ENCODE measurements around the gene SYT6.
"Not testable (repeated sequence)": the region's sequence is repeated elsewhere in the genome, so short reads cannot be mapped to it uniquely, and the experiment has no call there.

SYT6 gene

DNA sequence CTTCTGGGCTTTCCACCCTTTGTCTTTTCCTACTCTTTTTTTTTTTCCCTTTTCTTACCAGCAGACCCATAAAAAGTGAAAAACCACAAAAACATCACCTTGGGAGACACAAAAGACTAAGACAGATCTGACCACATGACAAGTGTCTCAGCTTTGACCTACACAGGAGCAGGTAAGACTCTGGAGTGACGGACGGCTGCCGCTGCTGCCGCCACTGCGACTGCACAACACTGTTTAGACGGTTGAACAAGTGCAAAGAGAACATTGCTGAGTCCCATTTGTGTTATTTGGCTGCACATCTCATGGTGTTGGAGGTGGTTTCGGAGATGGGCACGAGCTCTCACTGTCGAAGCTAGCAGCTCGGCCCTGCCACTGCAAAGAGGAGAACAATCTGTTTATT is 62.0 kb downstream of the SYT6 start:
- DNase-seq = no peak

- no peak for DNase-seq
These were observed 62.7 kb downstream of the SYT6 start for GRCh38 chr1:114090738-114091505.

DNA sequence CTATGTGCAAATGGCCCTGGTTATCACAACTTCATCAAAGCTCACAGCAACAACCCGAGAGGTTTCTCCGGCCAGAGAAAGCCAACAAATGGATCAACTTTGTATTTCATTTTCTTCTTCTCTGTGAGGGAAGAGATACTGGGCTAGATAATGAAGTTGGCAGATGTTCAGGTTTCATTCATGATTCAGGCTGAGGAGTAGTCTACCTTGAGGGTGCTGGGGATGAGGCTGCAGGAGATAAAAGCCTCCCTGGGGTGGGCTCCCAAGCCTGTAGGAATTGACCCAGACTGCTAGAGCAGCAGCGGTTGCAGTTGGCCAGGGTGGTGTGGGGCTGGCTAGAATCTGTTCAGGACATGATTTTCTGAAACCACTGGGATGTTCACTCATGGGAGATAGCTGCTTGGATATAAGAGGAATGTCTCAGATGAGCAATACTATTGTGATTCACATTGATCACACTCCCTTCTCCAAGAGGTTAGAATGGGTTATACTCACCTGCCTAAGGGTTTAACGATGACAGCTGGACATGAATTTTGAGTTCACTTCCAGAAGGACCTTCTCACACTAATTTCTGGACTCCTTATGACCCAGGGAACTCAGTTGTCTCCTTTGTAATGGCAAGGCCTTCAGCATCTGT is 64.0 kb downstream of the SYT6 start:
- no peak for DNase-seq

DNA sequence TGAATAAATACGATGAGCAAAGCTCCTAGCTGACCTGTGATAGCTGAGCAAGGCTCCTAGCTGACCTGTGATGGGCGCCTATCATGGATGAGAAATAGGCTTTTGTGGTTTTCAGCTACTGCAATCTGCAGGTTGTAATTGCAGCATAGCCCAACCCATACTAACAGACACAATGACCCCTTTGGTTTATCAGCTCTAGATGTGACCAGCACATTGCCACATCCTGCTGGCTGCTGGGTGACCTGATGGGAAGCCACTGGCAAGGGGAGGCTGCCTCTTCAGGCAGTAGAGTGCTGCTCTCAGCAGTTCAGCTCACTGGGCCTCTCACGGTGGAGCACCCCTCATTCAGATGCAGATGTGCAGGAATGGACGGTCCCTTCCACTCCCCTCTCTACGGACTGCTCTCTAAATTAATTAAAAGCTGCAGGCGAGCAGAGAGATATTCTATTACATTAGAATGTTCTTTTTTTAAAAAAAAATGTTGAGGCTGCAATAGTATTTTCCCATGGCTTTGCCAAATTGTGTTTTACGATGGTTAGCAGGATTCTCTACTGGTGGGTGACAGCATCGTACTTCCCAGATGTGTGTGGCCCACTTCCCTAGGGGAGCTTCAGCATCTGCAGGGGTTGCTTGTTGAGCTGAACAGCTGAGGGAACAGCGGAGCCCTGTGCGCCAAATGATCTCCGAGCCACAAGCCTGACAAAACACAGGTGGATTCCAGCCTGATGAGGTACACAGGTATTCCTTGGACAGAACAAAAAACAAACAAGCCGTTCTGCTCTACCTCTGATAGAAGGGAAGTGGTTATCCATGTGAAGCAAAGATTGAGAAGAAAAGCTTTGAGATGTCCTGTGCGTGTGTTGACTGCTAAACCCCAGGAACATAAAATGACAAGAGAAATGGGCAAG is 65.0 kb downstream of the SYT6 start:
- no peak for DNase-seq

- no peak for DNase-seq
These were observed 66.2 kb downstream of the SYT6 start for GRCh38 chr1:114087495-114087894.

DNA sequence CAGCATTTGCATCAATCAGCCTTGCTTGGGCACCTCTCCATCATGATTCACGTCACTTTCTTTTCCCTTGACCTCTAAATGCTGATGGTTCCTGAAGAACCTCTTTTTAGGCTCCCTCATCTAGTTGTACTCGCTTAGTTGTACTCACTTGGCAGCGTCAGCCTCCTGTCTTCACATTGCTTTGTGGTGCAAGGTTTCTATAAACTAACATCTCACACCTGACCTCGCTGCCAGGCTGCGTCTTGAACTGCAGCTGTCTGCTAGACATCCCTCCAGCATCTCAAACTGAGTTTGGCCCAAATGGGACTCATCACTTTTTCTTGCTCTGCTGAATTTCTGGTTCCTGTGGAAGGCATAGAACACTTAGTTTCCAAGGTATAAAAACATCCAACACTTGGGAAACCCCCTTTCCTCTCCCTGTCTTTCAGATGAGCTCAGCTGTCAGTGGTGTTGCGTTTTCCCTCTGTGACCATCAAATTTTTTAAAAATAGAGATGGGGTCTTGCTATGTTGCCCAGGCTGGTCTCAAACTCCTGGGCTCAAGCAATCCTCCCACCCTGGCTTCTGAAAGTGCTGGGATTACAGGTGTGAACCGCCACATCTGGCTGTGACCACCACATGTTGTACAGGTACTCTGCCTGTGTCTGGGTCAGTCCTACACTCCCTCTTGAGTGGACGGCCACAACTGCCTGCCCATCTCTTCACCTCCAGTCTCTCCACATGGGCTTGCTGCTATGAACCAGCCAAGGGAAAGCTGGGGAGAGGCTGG is 66.9 kb downstream of the SYT6 start:
- DNase-seq = no peak

- peak; percentile 24 for DNase-seq
These were observed 70.6 kb downstream of the SYT6 start for GRCh38 chr1:114082867-114083585.

- DNase-seq = no peak
These were observed 71.4 kb downstream of the SYT6 start for GRCh38 chr1:114082304-114082630.

DNA sequence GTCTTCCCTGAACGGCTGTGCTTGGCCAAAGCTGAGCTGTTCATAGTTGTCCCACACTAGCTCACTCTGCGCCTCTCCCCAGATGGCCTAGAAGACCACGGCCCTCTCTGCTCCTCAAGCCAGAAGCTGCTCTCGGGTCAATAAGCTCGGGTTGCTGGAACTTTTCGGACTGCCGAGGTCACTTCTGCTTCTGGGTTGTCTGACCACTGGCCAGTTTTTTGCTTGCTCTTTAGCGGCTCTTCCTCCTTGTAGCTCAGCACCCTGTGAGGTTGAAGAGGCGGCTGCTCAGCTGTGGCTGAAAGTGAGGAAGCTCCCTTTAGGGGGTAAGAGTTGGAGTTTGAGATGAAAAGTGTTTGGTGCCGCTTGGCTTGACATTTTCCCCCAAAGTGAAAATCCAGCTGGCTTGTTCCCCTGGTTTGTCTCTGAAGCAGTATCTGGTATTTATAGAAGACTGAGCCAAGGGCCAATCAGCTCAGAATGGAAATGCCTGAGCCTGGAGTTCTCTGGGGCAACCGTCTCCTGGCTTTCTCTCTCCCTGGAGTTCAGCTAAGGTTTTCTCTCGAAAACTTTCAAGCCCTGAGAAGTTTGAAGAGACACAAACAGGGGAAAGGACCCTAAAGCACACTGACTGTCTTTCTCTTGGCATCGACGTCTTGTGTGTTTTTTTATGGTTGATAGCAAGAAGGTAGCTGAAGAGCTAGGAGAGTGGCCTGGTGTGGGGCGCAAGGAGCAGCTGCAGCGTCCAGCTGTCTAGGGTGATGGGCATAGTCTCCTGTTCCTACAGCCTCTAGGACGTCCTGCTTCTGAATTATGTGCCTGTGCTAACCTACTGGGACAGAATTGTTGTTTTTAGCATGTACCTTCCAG is 72.0 kb downstream of the SYT6 start:
- DNase-seq = no peak

DNA sequence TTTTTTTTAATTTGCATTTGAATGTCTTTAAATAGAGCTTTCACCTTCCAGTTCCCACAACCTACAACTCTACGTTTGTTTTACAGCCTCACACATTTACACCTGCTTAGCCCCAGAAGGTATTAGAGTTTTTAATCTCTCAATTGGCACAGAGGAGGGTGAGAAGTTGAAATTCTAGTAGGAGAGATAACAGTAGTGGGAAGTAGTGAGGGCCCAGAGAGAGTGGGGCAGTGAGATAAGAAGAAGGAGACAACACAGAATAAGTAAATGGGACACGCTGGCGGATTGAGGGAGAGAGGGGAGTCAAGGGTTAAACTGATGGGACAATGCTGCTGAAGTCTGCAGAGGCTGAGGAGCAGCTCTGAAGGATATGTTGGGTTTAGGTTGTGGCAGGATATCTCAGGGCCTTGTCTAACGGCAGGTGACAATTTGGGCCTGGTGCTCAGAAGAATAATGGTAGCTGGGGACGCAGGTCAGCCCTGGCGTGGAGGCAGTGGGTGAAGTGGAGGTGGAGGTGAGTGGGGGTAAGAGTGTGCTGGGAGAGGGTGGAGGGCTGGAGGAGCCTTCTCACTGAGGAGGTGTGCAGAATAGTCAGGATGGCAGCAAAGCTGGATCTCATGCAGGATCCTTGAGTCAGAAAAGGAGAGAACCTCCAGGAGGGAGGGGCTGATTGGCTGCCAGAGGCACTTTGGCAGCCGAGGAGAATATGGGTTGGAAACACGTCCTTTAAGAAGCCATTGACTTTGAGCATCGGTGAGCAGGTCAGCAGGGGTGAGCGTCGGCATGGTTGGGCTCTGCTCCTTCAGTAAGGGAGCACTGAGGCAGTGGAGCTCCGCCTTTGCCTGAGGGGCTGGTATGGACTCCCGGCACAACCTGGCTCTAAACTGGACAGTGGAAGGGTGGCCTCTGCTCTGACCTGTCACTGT is 72.9 kb downstream of the SYT6 start:
- DNase-seq = no peak

DNA sequence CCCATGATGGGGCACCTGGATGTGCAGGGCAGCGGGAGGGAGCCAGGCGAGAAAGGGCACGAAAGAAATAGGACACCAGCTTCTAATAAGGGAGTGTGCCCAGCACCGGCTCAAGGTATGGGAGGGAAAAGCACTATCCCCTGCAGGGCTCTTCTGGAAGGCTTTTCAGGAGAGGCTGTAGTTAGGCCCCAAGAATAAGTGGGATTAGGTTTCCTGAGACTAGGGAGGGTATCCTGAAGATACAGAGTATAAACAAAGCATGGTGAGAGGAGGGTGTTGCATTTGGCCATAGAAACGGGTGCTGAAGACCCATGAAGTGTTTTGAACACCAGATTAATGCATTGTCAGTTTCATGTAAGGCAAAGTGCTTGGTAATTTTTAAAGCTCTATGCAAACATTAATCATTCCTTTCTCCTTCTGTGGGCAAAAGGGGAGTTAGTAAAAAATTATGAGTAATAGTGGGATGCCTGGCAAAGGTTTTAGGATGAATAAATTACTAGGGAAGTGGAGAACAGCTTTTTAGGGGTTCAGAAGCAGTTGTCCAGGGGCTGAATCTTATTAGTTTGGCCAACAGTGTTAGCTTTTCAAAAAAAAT is 74.0 kb downstream of the SYT6 start:
- no peak for DNase-seq

GRCh38 chr1:114078116-114078515 is 75.6 kb downstream of the SYT6 start:
- DNase-seq = no peak

- no peak for DNase-seq
These were observed 76.5 kb downstream of the SYT6 start for GRCh38 chr1:114077188-114077587.

GRCh38 chr1:114076308-114076707 is 77.4 kb downstream of the SYT6 start:
- DNase-seq = no peak

DNA sequence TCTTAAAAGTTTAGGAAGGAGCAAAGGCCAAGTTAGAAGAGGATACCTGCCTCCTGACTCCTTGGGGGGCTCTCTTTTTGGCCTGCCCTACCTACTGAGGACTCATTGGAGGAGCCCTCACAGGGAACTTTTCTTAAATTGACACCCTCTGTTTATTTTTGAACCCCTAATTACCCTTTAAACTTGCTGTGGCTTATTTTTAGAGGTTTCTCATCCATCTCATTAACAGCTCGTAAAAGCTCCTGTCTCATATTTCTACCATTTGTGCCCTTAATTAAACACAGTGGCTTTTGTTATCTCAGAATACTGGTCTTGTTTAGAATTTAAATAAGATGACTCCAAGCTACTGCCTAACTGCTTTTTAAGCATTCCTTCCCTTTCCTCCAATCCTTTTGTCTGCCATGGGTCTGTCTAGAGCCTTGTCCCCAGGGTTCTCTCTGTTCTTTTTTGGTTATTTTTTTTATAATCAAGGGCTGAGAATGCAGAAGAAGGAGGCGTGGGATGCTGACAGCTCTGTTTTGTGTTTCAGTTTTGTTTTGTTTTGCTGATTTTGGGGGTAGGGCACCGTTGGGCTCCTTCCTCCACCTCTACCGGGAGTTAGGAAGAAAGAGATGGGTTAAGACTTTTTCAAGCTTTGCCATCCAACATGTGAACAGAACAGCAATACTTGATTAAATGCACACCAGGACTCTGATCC is 78.0 kb downstream of the SYT6 start:
- no peak for DNase-seq

DNA sequence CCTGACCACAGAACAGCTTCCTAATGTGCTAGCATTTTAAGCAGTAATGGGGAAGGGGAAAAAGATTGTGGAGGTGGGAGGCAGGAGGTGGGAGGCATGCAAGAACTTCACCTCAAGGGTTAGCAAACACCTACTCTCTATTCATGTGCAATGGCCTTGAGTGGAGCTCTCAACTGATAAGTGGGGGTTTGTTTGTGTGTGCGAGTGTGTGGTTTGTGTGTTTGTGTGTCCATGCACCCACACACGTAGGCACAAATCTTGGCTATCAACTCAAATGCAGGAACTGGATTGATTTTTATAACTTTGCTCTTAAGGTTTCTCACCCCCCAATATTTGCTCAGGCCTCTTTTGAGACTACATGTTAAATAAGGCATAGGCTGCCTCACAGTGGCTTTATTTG is 78.6 kb downstream of the SYT6 start:
- no peak for DNase-seq

GRCh38 chr1:114072246-114072645 is 81.4 kb downstream of the SYT6 start:
- no peak for DNase-seq

DNA sequence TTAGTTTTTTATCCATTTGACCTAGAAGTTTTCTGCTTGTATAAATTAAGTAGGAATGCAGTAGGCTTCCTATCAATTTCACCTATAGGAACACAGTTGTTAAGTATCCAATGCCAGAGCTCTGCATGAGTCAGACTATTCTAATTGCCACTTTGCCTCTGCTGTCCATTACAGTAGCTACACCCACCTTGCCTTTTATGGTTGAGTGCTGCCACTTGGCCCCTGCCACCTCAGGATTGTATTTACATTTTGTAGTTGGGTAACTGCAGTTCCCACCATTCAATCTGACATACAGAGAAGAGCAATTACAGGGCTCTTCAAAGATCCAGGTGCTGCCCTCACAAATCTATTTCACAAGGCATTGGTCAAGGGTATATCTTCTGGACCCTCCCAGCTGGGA is 83.9 kb downstream of the SYT6 start:
- DNase-seq = not testable (repeated sequence)

DNA sequence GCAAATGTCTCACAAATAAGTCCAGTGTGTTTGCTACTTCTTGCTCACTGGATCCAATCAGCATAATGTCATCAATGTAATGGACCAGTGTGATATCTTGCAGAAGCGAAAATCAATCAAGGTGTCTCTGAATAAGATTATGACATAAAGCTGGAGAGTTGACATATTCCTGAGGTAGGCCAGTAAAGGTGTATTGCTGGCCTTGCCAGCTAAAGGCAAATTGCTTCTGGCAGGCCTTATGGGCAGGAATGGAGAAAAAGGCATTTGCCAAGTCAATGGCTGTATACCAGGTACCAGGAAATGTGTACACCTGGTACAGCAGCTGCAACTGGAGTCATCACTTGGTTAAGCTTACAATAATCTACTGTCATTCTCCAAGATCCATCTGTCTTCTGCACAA is 85.0 kb downstream of the SYT6 start:
- DNase-seq = not testable (repeated sequence)

Data from T1000 (cell line).